ENCODE results near the gene PIP5K1A.
"Not testable (repeated sequence)": the region's sequence is repeated elsewhere in the genome, so short reads cannot be mapped to it uniquely, and the experiment has no call there.

The PIP5K1A gene

GRCh38 chr1:151193856-151194255, 4.5 kb upstream of the PIP5K1A start:
- DNase-seq: no peak

GRCh38 chr1:151194894-151195594, 3.3 kb upstream of the PIP5K1A start:
- not testable (repeated sequence) for DNase-seq

- peak; percentile 76 to 88 for DNase-seq
Observed at GRCh38 chr1:151196292-151196800, 2.0 kb upstream of the PIP5K1A start.

- no peak for DNase-seq
Observed at GRCh38 chr1:151197863-151198253, 494 bp upstream of the PIP5K1A start.

- no peak for DNase-seq
Observed at GRCh38 chr1:151199873-151200581, 1.7 kb downstream of the PIP5K1A start.

GRCh38 chr1:151205381-151205965, 7.1 kb downstream of the PIP5K1A start:
- not testable (repeated sequence) for DNase-seq

GRCh38 chr1:151210830-151211229, 12.5 kb downstream of the PIP5K1A start:
- DNase-seq: no peak

- no peak for DNase-seq
Observed at GRCh38 chr1:151211972-151212705, 13.8 kb downstream of the PIP5K1A start.

- no peak for DNase-seq
Observed at GRCh38 chr1:151213560-151213959, 15.2 kb downstream of the PIP5K1A start.

- no peak for DNase-seq
Observed at GRCh38 chr1:151221616-151222015, 23.3 kb downstream of the PIP5K1A start.

GRCh38 chr1:151222130-151222529, 23.8 kb downstream of the PIP5K1A start:
- no peak for DNase-seq

GRCh38 chr1:151235235-151235634, 36.9 kb downstream of the PIP5K1A start:
- DNase-seq: no peak

GRCh38 chr1:151237678-151238466, 39.5 kb downstream of the PIP5K1A start:
- no peak for DNase-seq

GRCh38 chr1:151238467-151238739, 40.1 kb downstream of the PIP5K1A start:
- DNase-seq: no peak

- DNase-seq: no peak
Observed at GRCh38 chr1:151242442-151242841, 44.1 kb downstream of the PIP5K1A start.

- no peak for DNase-seq
Observed at GRCh38 chr1:151243683-151244216, 45.4 kb downstream of the PIP5K1A start.

- no peak for DNase-seq
Observed at GRCh38 chr1:151246786-151247185, 48.4 kb downstream of the PIP5K1A start.

- DNase-seq: peak; percentile 81
Observed at GRCh38 chr1:151251656-151252470, 53.5 kb downstream of the PIP5K1A start.

GRCh38 chr1:151254217-151255213, 56.2 kb downstream of the PIP5K1A start, which contains the start of gene PSMD4:
TSS of gene PSMD4 (plus strand) at chr1:151254734. CDS start at chr1:151254783, 49 bp downstream.
- peak; percentile 98 to 99 for DNase-seq

GRCh38 chr1:151255381-151255780, 57.0 kb downstream of the PIP5K1A start:
- DNase-seq: peak in 1 of 2 experiments; percentile 35

Measured in NCI-H2081 (cell line).